Pancreas (tissue), 10 donors: ENCODE data around the gene HOMER3. TPM values are rescaled to one million over a fixed set of nuclear protein-coding genes. Genes with fewer than 3 reads are reported as not detected.

Source experiments
- ATAC-seq, 4 donors: fragments of 200-7000 bp; cut with Tn5 transposase; one replicate each; pipeline versions ENCODE4 v1.8.0 to v1.9.1; 2020; ENCODE audit warnings: mild to moderate bottlenecking in 4 of 4, moderate library complexity in 4 of 4
- DNase-seq, 6 donors: peaks; one replicate each; pipeline ENCODE4 v3.0.0-alpha.2; 2020
- FAIRE-seq: peaks from 2 replicates; lab custom pipeline; 2012; peaks lifted over from hg19 to GRCh38; lab: Jason Lieb, UNC
- H3K27ac ChIP-seq, 4 donors: fragments of 200-600 bp; sonication (generic); 1 replicate in 3 of 4; 2 replicates in 1 of 4; pipeline versions ENCODE4 v1.5.0 to v1.8.0; 2020
- H3K27me3 ChIP-seq, 4 donors: fragments of 200-600 bp; one replicate each; pipeline ENCODE4 v1.8.0; 2021
- H3K36me3 ChIP-seq, 3 donors: fragments of 200-600 bp; sonication (generic) in 1 of 3; one replicate each; pipeline versions ENCODE4 v1.5.0 to v1.8.0; 2020 to 2021
- H3K4me1 ChIP-seq, 3 donors: fragments of 200-600 bp; one replicate each; pipeline ENCODE4 v1.8.0; 2021
- H3K4me3 ChIP-seq, 4 donors: fragments of 200-600 bp; sonication (generic) in 2 of 4; one replicate each; pipeline versions ENCODE4 v1.5.0 to v1.8.0; 2020 to 2021
- H3K9me3 ChIP-seq, 4 donors: fragments of 200-600 bp; one replicate each; pipeline ENCODE4 v1.8.0; 2021
- WGBS, 2 donors: extraction: QIAGEN DNeasy Blood & Tissue Kit; methylation state at CpG; one replicate each; pipeline ENCODE4 v1.1.7; 2013; 5-methylcytosine and 5-hydroxymethylcytosine counted together
- intact Hi-C, 3 donors: fragments of 100-400 bp; cut with DNase I; formaldehyde crosslinking; loops; one replicate each; pipeline versions ENCODE4 v1.11.1 to v1.14.2; 2022
- polyA plus RNA-seq, 2 donors: library from polyadenylated mRNA; stranded (reverse); fragments of 200-250 nt; gene quantifications; one replicate each; pipeline ENCODE4 v1.2.3, GENCODE V29; 2013
- total RNA-seq, 6 donors: library from RNA; stranded (reverse); fragmentation: NEBNext Ultra II Directional in 4 of 6; extraction: Animal tissue kit (Norgen Biotek cat#: 25700) in 4 of 6; gene quantifications; one replicate each; pipeline versions ENCODE4 v1.2.1 to v1.2.4, GENCODE V29; 2021 to 2023
- TF ChIP-seq, protein P1 (sequence below), 4 donors: fragments of 200-600 bp; sonication (generic) in 3 of 4; IDR thresholded peaks; one replicate each; pipeline versions ENCODE4 v1.5.0 to v1.8.0; 2021; ENCODE audit warnings: antibody characterized with exemption in 4 of 4
- donor health status: healthy with polysubstance abuse.
- donor health status: DM: no; HTN: no; CAD: no; lungs with moderate emphysema.
- donor health status: DM: no; HTN: no; CAD: no.
- donor health status: control.
- donor health status: control.
- donor health status: Bipolar disorder and iron deficiency.
- donor health status: DM: yes; HTN: yes; CAD: no.
- donor health status: DM: no; HTN: no; CAD: no.
- donor health status: DM: no; HTN: no; CAD: no.
- donor health status: DM: yes; HTN: yes; CAD: no.

HOMER3 gene
- total and polyA plus RNA-seq, 8 donors, result 3.7 to 24.8 (median 6.0) TPM

DNA sequence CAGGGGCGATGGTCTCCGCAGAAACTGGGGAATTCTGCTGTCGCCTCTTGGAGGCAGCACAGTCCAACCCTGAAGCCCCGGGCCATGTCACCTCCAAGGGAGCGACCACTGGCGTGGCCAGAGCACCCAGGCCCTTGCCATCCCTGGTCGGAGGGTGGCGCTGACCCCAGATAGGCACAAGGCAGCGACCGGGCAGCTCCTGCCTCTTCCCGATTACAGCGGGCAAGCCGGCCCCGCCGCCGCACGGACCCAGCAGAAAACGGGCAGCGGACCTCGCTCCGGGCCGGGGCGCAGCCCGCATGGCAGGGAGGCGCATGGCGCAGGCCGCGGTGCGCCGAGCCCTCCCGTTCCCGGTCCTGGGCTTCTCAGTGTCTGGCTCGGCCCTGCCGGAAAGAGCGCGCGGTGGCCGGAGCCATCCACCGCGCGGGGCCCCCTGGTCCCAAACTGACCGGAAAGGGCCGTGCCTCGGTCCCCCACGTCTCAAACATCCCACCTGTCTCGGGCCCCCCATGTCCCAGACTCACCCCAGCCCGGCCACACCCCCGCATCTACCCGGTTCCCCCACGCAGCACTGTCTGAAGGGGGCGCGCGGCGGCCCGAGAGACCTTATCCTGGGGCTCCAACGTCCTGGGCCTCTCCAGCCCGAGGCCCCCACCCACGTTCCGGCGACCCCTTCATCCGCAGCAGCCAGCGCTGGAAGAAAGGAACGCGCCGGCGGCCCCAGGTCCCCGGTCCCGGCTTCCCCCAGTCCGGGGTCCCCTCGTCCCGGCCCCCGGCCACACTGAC is 45.8 kb downstream of the HOMER3 start:
- DNase-seq (peak in 2 of 6 donors; percentile 74 to 79), FAIRE-seq (no peak), ATAC-seq (peak; percentile 30 to 75 (median 63))
- H3K27me3 ChIP-seq, result peaks cover 0 to 10% (median 0%) of the 10 kb centered on the region in 4 donors
- intact Hi-C loops, result loop anchor here in 1 of 3 donors (10.0 kb wide), 1 partner anchor 90 kb away; no protein-coding TSS in a partner anchor
- WGBS, 2 donors, result 1% methylated on average over 59 to 72 of the region's 72 CpGs
- peaks cover 0 to 11% (median 5%) of the 10 kb centered on the region in 3 donors for H3K36me3 ChIP-seq
- peak overlapping the region in 2 of 4 donors; percentile 8 to 35 for H3K4me3 ChIP-seq
- H3K4me1 ChIP-seq, result no peaks in the 10 kb centered on the region
- H3K9me3 ChIP-seq, result no peaks in the 10 kb centered on the region
- H3K27ac ChIP-seq, result no peak overlapping the region
- TF ChIP-seq, protein P1, sequence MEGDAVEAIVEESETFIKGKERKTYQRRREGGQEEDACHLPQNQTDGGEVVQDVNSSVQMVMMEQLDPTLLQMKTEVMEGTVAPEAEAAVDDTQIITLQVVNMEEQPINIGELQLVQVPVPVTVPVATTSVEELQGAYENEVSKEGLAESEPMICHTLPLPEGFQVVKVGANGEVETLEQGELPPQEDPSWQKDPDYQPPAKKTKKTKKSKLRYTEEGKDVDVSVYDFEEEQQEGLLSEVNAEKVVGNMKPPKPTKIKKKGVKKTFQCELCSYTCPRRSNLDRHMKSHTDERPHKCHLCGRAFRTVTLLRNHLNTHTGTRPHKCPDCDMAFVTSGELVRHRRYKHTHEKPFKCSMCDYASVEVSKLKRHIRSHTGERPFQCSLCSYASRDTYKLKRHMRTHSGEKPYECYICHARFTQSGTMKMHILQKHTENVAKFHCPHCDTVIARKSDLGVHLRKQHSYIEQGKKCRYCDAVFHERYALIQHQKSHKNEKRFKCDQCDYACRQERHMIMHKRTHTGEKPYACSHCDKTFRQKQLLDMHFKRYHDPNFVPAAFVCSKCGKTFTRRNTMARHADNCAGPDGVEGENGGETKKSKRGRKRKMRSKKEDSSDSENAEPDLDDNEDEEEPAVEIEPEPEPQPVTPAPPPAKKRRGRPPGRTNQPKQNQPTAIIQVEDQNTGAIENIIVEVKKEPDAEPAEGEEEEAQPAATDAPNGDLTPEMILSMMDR (IDR thresholded peaks at IDR 0.05), result no peak

GRCh38 chr19:18894254-18895037 is 46.6 kb downstream of the HOMER3 start:
- H3K36me3 ChIP-seq, result peaks cover 0 to 5% (median 0%) of the 10 kb centered on the region in 3 donors

GRCh38 chr19:18893587-18894253 is 47.3 kb downstream of the HOMER3 start:
- DNase-seq (peak in 1 of 6 donors; percentile 49), ATAC-seq (no peak), FAIRE-seq (no peak)
- intact Hi-C loops, result loop anchor here in 1 of 3 donors (10.0 kb wide), 1 partner anchor 91 kb away; no protein-coding TSS in a partner anchor
- Histone ChIP-seq H3K4me1 (no peaks in the 10 kb centered on the region), H3K36me3 (no peaks in the 10 kb centered on the region), H3K9me3 (no peaks in the 10 kb centered on the region), H3K4me3 (no peak overlapping the region), H3K27me3 (peaks cover 0 to 10% (median 0%) of the 10 kb centered on the region in 4 donors), H3K27ac (no peak overlapping the region)
- TF ChIP-seq, protein P1 (IDR thresholded peaks at IDR 0.05), result no peak
- 34 to 40% methylated on average over 13 to 18 of the region's 18 CpGs for WGBS, 2 donors

More at GRCh38 chr19:18894254-18895037, 46.6 kb downstream of the HOMER3 start:
- TF ChIP-seq, protein P1 (IDR thresholded peaks at IDR 0.05), result no peak
- Histone ChIP-seq H3K27ac (no peak overlapping the region), H3K4me1 (no peaks in the 10 kb centered on the region), H3K9me3 (no peaks in the 10 kb centered on the region), H3K4me3 (peak overlapping the region in 1 of 4 donors; percentile 35), H3K27me3 (peaks cover 0 to 10% (median 0%) of the 10 kb centered on the region in 4 donors)
- intact Hi-C loops, result loop anchor here in 1 of 3 donors (10.0 kb wide), 1 partner anchor 90 kb away; no protein-coding TSS in a partner anchor
- FAIRE-seq, result no peak
- ATAC-seq, result peak; percentile 10 to 70 (median 39)
- 8% methylated on average over 19 to 27 of the region's 28 CpGs for WGBS, 2 donors
- DNase-seq, result peak in 1 of 6 donors; percentile 65

DNA sequence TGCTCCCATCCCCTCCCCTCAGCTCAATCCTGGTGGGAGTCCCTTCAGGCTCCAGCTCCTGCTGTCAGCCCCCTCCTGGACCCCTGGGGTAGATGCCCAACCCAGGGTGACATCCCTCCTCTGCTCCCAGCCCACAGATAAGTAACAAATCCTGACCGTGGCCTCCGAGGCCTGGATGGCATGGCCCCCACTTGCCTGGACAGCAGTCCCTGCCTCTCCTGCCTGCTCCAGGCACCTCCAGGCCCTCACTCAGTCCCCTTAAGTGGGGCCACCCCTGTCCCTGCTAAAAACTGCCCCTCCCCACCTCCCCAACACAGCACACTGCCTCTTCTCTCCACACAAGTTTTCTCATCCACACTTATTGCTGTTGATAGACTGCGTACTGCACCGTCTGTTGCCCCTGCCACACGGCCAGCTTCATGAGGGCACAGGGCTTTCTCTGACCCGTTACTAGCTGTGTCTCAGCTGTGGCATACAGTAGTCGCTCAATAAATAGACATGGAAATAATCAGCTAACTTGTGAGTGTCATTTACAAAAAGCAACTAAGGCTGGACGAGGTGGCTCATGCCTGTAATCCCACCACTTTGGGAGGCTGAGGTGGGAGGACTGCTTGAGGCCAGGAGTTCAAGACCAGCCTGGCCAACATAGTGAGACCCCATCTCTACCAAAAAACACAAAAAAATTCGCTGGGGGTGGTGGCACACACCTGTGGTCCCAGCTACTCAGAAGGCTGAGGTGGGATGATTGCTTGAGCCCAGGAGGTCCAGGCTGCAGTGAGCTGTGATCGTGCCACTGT is 50.9 kb downstream of the HOMER3 start:
- Histone ChIP-seq H3K4me1 (no peaks in the 10 kb centered on the region), H3K9me3 (no peaks in the 10 kb centered on the region), H3K4me3 (no peak overlapping the region), H3K27ac (no peak overlapping the region), H3K27me3 (peaks cover 0 to 10% (median 0%) of the 10 kb centered on the region in 4 donors), H3K36me3 (no peaks in the 10 kb centered on the region)
- FAIRE-seq (no peak), ATAC-seq (no peak), DNase-seq (no peak)
- WGBS, 2 donors, result 68 to 76% methylated on average over 10 of the region's 10 CpGs
- intact Hi-C loops, result loop anchor here in 1 of 3 donors (10.0 kb wide), 1 partner anchor 95 kb away; no protein-coding TSS in a partner anchor
- TF ChIP-seq, protein P1 (IDR thresholded peaks at IDR 0.05), result no peak
